Caco-2 (cell line): ENCODE measurements around the gene YRDC. TPM values are rescaled to one million over a fixed set of nuclear protein-coding genes. Genes with fewer than 3 reads are reported as not detected.

ENCODE experiments used
- BruUV-seq: library from RNA; stranded (reverse); fragments of 400-500 nt; replicated peaks from 2 replicates; lab custom pipeline; 2021; lab: Mats Ljungman, UMichigan
- CTCF ChIA-PET: fragments of 300-600 bp; sonication (Branson Sonifier 250); formaldehyde crosslinking; loops from one replicate; lab custom pipeline; 2022; ENCODE audit warnings: antibody characterized with exemption; lab: Charles Lee
- POLR2A ChIA-PET: fragments of 300-600 bp; sonication (Branson Sonifier 250); formaldehyde crosslinking; loops from one replicate; lab custom pipeline; 2022; ENCODE audit warnings: antibody characterized with exemption; lab: Charles Lee
- DNase-seq, 2 experiments: peaks; one replicate each; pipeline versions ENCODE4 v3.0.0 to v3.0.0-alpha.2; 2020 to 2022
- H3K27me3 ChIP-seq: replicated peaks from 2 replicates; pipeline ENCODE4 v1.6.0; 2011; ENCODE audit warnings: low read length; ENCODE audit not compliant: control insufficient read depth, insufficient read depth
- H3K36me3 ChIP-seq: 2 replicates; pipeline ENCODE4 v1.5.1; 2011; ENCODE audit warnings: low read length; ENCODE audit not compliant: control insufficient read depth, insufficient read depth
- H3K4me1 ChIP-seq: fragments of 250-450 bp; sonication (Bioruptor Pico); 2 replicates; pipeline ENCODE4 v1.5.1; 2020; ENCODE audit warnings: mild to moderate bottlenecking
- H3K4me3 ChIP-seq: 2 replicates; pipeline ENCODE4 v1.5.1; 2011; ENCODE audit warnings: low read depth, mild to moderate bottlenecking, control low read depth, low read length
- H3K9me3 ChIP-seq: fragments of 250-450 bp; sonication (Bioruptor Pico); 2 replicates; pipeline ENCODE4 v1.5.1; 2020; ENCODE audit warnings: mild to moderate bottlenecking, moderate library complexity
- H3K27ac Mint-ChIP-seq: one replicate; pipeline ENCODE4 v1.8.0; 2022; ENCODE audit warnings: mixed read lengths; ENCODE audit not compliant: unreplicated experiment
- H3K27me3 Mint-ChIP-seq: one replicate; pipeline ENCODE4 v1.8.0; 2022; ENCODE audit warnings: mixed read lengths; ENCODE audit not compliant: insufficient read depth, unreplicated experiment
- H3K36me3 Mint-ChIP-seq: one replicate; pipeline ENCODE4 v1.8.0; 2022; ENCODE audit warnings: mild to moderate bottlenecking, mixed read lengths; ENCODE audit not compliant: insufficient read depth, unreplicated experiment
- H3K4me1 Mint-ChIP-seq: one replicate; pipeline ENCODE4 v1.8.0; 2022; ENCODE audit warnings: low read depth, mixed read lengths; ENCODE audit not compliant: unreplicated experiment
- H3K4me3 Mint-ChIP-seq: one replicate; pipeline ENCODE4 v1.8.0; 2022; ENCODE audit warnings: mild to moderate bottlenecking, moderate library complexity, mixed read lengths; ENCODE audit not compliant: unreplicated experiment
- H3K9me3 Mint-ChIP-seq: one replicate; pipeline ENCODE4 v1.8.0; 2022; ENCODE audit warnings: mixed read lengths; ENCODE audit not compliant: unreplicated experiment
- CTCF ChIP-seq, 2 experiments: fragments of 200-600 bp in 1 of 2; IDR thresholded peaks; 1 replicate in 1 of 2; 2 replicates in 1 of 2; pipeline versions ENCODE4 v1.5.1 to v1.8.0; 2011 to 2022; ENCODE audit warnings: antibody characterized with exemption in 1 of 2, control low read depth in 1 of 2, inconsistent platforms in 1 of 2, low read depth in 1 of 2, low read length in 1 of 2, mild to moderate bottlenecking in 1 of 2, moderate library complexity in 1 of 2; ENCODE audit not compliant: insufficient read depth in 1 of 2, severe bottlenecking in 1 of 2, unreplicated experiment in 1 of 2
- intact Hi-C: fragments of 100-400 bp; cut with micrococcal nuclease; formaldehyde crosslinking; loops from one replicate; pipeline ENCODE4 v1.10.0; 2022; ENCODE audit not compliant: unreplicated experiment
- total RNA-seq: library from RNA; stranded (reverse); gene quantifications from 2 replicates; pipeline ENCODE4 v1.2.3, GENCODE V29; 2022

Gene YRDC
- total RNA-seq, 1 experiment from 2014 or later = 10.3 TPM

- no peak for DNase-seq
- Histone ChIP-seq H3K27me3 (no peaks in the 10 kb centered on the region), H3K36me3 (no peaks in the 10 kb centered on the region), H3K9me3 (no peaks in the 10 kb centered on the region), H3K4me3 (no peak overlapping the region), H3K4me1 (peaks cover 10% of the 10 kb centered on the region; the same call in 1 of the 2 replicates)
- intact Hi-C loops = loop anchor here (5.0 kb wide), 1 partner anchor 47 kb away; the partner anchor contains the start of gene MTF1
- Mint-ChIP-seq H3K36me3 (peaks cover 70% of the 10 kb centered on the region), H3K27ac (no peak overlapping the region), H3K4me1 (no peaks in the 10 kb centered on the region), H3K9me3 (no peaks in the 10 kb centered on the region), H3K27me3 (no peaks in the 10 kb centered on the region), H3K4me3 (no peak overlapping the region)
- POLR2A ChIA-PET = no interaction called here
- TF ChIP-seq CTCF (IDR thresholded peaks at IDR 0.05; ENCODE audit: insufficient read depth in 1 of 2, low read depth in 1 of 2, low read length in 1 of 2, severe bottlenecking in 1 of 2, unreplicated experiment in 1 of 2) = no peak
- BruUV-seq = no TSS peak
- CTCF ChIA-PET = no interaction called here
These were observed 1.9 kb upstream of the YRDC start for GRCh38 chr1:37809942-37810341.

GRCh38 chr1:37808369-37809319 lies 636 bp upstream of the YRDC start:
- H3K4me1 ChIP-seq = peaks cover 10% of the 10 kb centered on the region; the same call in 1 of the 2 replicates
- DNase-seq = peak; percentile 72 to 76
- ChIA-PET POLR2A (interaction anchor here (0.6 to 1.8 kb wide), 5 partner anchors 9 to 202 kb away, joined by 3 to 9 read pairs (median 5); partner anchors contain the start of genes CDCA8 and MTF1), CTCF (interaction anchor here (0.6 to 1.3 kb wide), 6 partner anchors 15 to 374 kb away, joined by 3 to 8 read pairs (median 4); partner anchors contain the start of genes MANEAL and MTF1)
- Mint-ChIP-seq H3K4me1 (no peaks in the 10 kb centered on the region), H3K27me3 (no peaks in the 10 kb centered on the region), H3K4me3 (peak overlapping the region; percentile 94), H3K36me3 (peaks cover 72% of the 10 kb centered on the region), H3K27ac (peak overlapping the region; percentile 96), H3K9me3 (no peaks in the 10 kb centered on the region)
- no peaks in the 10 kb centered on the region for H3K36me3 ChIP-seq
- intact Hi-C loops = no loop called here
- TF ChIP-seq CTCF (IDR thresholded peaks at IDR 0.05; ENCODE audit: insufficient read depth in 1 of 2, low read depth in 1 of 2, low read length in 1 of 2, severe bottlenecking in 1 of 2, unreplicated experiment in 1 of 2) = no peak
- BruUV-seq = TSS peak; percentile 57
- peak overlapping the region; percentile 70 for H3K4me3 ChIP-seq
- H3K9me3 ChIP-seq = no peaks in the 10 kb centered on the region
- no peaks in the 10 kb centered on the region for H3K27me3 ChIP-seq

- intact Hi-C loops = no loop called here
- Histone ChIP-seq H3K4me3 (peak overlapping the region; percentile 70), H3K9me3 (no peaks in the 10 kb centered on the region), H3K27me3 (no peaks in the 10 kb centered on the region), H3K36me3 (no peaks in the 10 kb centered on the region), H3K4me1 (peaks cover 10% of the 10 kb centered on the region; the same call in 1 of the 2 replicates)
- no peaks in the 10 kb centered on the region for H3K27me3 Mint-ChIP-seq
- TSS peak; percentile 38 for BruUV-seq
- ChIA-PET CTCF (no interaction called here), POLR2A (interaction anchor here (1.8 kb wide), 1 partner anchor 115 kb away, joined by 5 read pairs; the partner anchor contains the start of gene CDCA8)
- H3K9me3 Mint-ChIP-seq = no peaks in the 10 kb centered on the region
- peak overlapping the region; percentile 94 for H3K4me3 Mint-ChIP-seq
- peaks cover 79% of the 10 kb centered on the region for H3K36me3 Mint-ChIP-seq
- no peak for DNase-seq
- H3K4me1 Mint-ChIP-seq = no peaks in the 10 kb centered on the region
- H3K27ac Mint-ChIP-seq = peak overlapping the region; percentile 96
- TF ChIP-seq CTCF (IDR thresholded peaks at IDR 0.05; ENCODE audit: insufficient read depth in 1 of 2, low read depth in 1 of 2, low read length in 1 of 2, severe bottlenecking in 1 of 2, unreplicated experiment in 1 of 2) = no peak
These were observed 821 bp downstream of the YRDC start for GRCh38 chr1:37807220-37807554.
